Hepatocyte (in vitro differentiated cells): ENCODE measurements around the gene CARD9.

Experiments used
- CTCF ChIP-seq: fragments of 200-600 bp; sonication (generic); IDR thresholded peaks from 2 replicates; pipeline ENCODE4 v1.5.1; 2016; ENCODE audit warnings: antibody characterized with exemption, mild to moderate bottlenecking; ENCODE audit not compliant: poor library complexity
- EZH2 ChIP-seq: fragments of 200-600 bp; sonication (generic); IDR thresholded peaks from 2 replicates; pipeline ENCODE4 v1.6.1; 2016; ENCODE audit warnings: antibody characterized with exemption, mild to moderate bottlenecking, borderline replicate concordance
- EZH2phosphoT487 ChIP-seq: fragments of 200-600 bp; sonication (generic); IDR thresholded peaks from one replicate; pipeline ENCODE4 v1.6.1; 2018; ENCODE audit warnings: antibody characterized with exemption, mild to moderate bottlenecking, low read depth, moderate library complexity; ENCODE audit not compliant: unreplicated experiment, severe bottlenecking

- no peak for TF ChIP-seq CTCF
- TF ChIP-seq EZH2phosphoT487 = no peak
- no peak for TF ChIP-seq EZH2
Measured at GRCh38 chr9:136422876-136423275, 49.4 kb upstream of the CARD9 start.
